Measurements from ENCODE around the gene HMHB1. TPM values are rescaled to one million over a fixed set of nuclear protein-coding genes. Genes with fewer than 3 reads are reported as not detected.

Gene HMHB1
- total RNA-seq, 1 experiment from 2014 or later: not detected

DNA sequence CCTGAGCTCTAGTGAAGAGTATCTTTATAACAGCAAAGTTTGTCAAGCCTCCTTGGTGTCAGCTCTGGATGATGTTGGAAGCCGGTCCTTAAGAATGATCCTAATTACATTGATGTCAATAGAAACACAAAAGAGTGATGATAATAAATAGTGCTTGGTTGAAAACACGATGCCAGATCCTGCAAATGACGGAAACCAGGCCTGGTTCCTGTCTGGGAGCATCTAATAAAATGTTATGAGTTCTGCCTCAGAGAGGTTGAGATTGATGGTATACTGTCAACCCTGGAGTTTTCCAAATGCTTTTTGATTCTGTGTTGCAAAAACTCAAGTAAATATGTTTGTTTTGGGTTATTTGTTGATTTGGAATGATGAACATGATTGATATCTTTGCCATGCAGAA lies 23.3 kb downstream of the HMHB1 start:
- no peaks in the 10 kb centered on the region for H3K9me2 ChIP-seq (replicated peaks; ENCODE audit: insufficient read depth, low read length)
- no peaks in the 10 kb centered on the region for H3K36me3 ChIP-seq (ENCODE audit: insufficient read depth, low read length)
- H2AFZ ChIP-seq (ENCODE audit: low read length): no peak overlapping the region
- no peaks in the 10 kb centered on the region for H3K27me3 ChIP-seq (ENCODE audit: low read length)
- H3K4me2 ChIP-seq (ENCODE audit: low read depth, low read length, poor library complexity, severe bottlenecking): no peak overlapping the region
- no peak overlapping the region for H3K9ac ChIP-seq (ENCODE audit: low read length)
- no peaks in the 10 kb centered on the region for H3K9me3 ChIP-seq (ENCODE audit: low read length)
- H3K4me1 ChIP-seq (ENCODE audit: low read length): peaks cover 3% of the 10 kb centered on the region; the same call in 1 of the 2 replicates
- no peaks in the 10 kb centered on the region for H3K79me2 ChIP-seq (ENCODE audit: low read length)
- DNase-seq: no peak
- no peaks in the 10 kb centered on the region for H4K20me1 ChIP-seq (ENCODE audit: insufficient read depth, low read depth, low read length)
- H3K4me3 ChIP-seq (ENCODE audit: low read length): no peak overlapping the region
- H3K27ac ChIP-seq (ENCODE audit: low read length): no peak overlapping the region

DNA sequence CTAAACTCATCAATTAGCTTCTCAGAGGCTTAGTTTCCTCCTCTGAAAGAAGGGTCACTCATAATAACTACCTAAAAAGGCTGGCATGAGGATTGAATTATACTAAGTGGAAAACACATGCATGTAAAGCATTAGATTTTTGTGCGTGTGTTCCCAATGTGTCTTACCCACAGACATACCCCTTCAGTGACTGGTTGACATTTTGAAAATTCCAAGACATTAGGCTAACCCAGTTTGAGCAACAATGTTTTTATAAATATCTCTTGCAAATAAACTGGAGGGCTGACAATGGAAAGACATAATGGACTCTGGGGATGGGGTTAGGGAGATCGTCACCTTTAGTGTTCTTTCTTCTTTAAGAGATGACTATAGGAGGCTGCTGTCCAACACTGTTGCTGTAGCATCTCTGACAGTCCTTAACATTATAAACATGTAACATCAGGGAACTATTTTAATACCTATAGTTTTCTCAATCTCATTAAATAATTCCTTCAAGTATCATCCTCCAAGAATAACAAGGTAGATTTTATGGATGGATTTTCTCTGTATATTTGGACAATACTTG lies 24.3 kb downstream of the HMHB1 start:
- no peaks in the 10 kb centered on the region for H3K79me2 ChIP-seq (ENCODE audit: low read length)
- H3K9ac ChIP-seq (ENCODE audit: low read length): no peak overlapping the region
- no peaks in the 10 kb centered on the region; the same call in 1 of the 2 replicates for H3K4me1 ChIP-seq (ENCODE audit: low read length)
- no peaks in the 10 kb centered on the region for H3K9me2 ChIP-seq (replicated peaks; ENCODE audit: insufficient read depth, low read length)
- no peaks in the 10 kb centered on the region for H4K20me1 ChIP-seq (ENCODE audit: insufficient read depth, low read depth, low read length)
- H3K27ac ChIP-seq (ENCODE audit: low read length): no peak overlapping the region
- no peaks in the 10 kb centered on the region for H3K27me3 ChIP-seq (ENCODE audit: low read length)
- no peak for DNase-seq
- no peaks in the 10 kb centered on the region for H3K9me3 ChIP-seq (ENCODE audit: low read length)
- no peaks in the 10 kb centered on the region for H3K36me3 ChIP-seq (ENCODE audit: insufficient read depth, low read length)
- no peak overlapping the region for H3K4me3 ChIP-seq (ENCODE audit: low read length)
- no peak overlapping the region for H2AFZ ChIP-seq (ENCODE audit: low read length)
- no peak overlapping the region for H3K4me2 ChIP-seq (ENCODE audit: low read depth, low read length, poor library complexity, severe bottlenecking)

DNA sequence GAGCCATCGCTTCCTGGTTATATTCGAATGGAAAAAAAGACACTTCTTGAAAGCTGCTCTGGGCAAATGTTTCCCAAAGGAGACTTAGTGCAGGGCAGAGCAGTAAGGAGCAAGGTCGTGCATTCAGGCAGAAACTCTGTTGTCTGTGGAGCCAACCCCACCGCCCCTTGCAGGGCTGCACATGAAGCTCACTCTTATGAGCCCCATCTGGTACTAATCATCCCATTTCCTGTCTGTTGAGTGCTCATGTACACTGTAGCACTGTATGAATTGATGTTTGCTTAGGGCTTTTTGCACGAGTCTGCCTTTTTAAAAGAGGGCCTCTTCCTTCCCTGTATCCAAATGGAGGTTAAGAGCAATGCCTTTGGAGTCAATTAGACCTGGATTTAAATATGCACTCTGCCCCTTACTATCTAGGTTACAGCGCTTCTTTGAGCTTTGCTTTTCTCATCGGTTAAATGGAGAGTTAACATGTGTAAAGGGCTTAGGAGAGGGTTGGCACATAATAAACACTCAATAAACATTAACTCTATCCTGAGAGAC lies 25.4 kb downstream of the HMHB1 start:
- no peak for DNase-seq
- H3K27ac ChIP-seq (ENCODE audit: low read length): no peak overlapping the region
- no peak overlapping the region for H2AFZ ChIP-seq (ENCODE audit: low read length)
- no peak overlapping the region for H3K4me2 ChIP-seq (ENCODE audit: low read depth, low read length, poor library complexity, severe bottlenecking)
- no peaks in the 10 kb centered on the region; the same call in 1 of the 2 replicates for H3K4me1 ChIP-seq (ENCODE audit: low read length)
- no peak overlapping the region for H3K9ac ChIP-seq (ENCODE audit: low read length)
- no peaks in the 10 kb centered on the region for H3K27me3 ChIP-seq (ENCODE audit: low read length)
- H3K36me3 ChIP-seq (ENCODE audit: insufficient read depth, low read length): no peaks in the 10 kb centered on the region
- H4K20me1 ChIP-seq (ENCODE audit: insufficient read depth, low read depth, low read length): no peaks in the 10 kb centered on the region
- H3K79me2 ChIP-seq (ENCODE audit: low read length): no peaks in the 10 kb centered on the region
- H3K9me2 ChIP-seq (replicated peaks; ENCODE audit: insufficient read depth, low read length): no peaks in the 10 kb centered on the region
- no peak overlapping the region for H3K4me3 ChIP-seq (ENCODE audit: low read length)
- H3K9me3 ChIP-seq (ENCODE audit: low read length): no peaks in the 10 kb centered on the region

DNA sequence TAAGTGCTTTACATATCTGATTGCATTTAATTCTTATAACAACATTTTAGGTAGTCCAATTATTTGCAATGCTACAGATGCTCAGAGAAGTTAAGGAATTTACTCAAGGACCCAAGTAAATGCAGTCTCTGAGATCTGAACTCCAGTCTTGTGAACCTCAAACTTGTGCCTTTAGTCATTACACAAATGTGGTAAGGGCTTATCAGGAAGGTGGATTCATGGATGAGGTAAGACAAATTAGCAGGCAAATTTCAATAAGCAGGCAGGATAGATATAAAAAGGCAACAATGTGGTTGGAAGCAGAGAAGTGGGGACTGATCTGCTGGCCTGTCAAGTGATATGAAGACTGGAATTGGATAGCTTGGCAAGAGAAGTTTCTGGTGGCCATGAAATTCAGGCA lies 29.5 kb downstream of the HMHB1 start:
- Histone ChIP-seq H3K4me2 (ENCODE audit: low read depth, low read length, poor library complexity, severe bottlenecking) (no peak overlapping the region), H4K20me1 (ENCODE audit: insufficient read depth, low read depth, low read length) (no peaks in the 10 kb centered on the region), H2AFZ (ENCODE audit: low read length) (no peak overlapping the region), H3K4me1 (ENCODE audit: low read length) (no peaks in the 10 kb centered on the region), H3K79me2 (ENCODE audit: low read length) (no peaks in the 10 kb centered on the region), H3K27ac (ENCODE audit: low read length) (no peak overlapping the region), H3K4me3 (ENCODE audit: low read length) (no peak overlapping the region), H3K27me3 (ENCODE audit: low read length) (no peaks in the 10 kb centered on the region), H3K9me3 (ENCODE audit: low read length) (no peaks in the 10 kb centered on the region), H3K36me3 (ENCODE audit: insufficient read depth, low read length) (no peaks in the 10 kb centered on the region), H3K9ac (ENCODE audit: low read length) (no peak overlapping the region), H3K9me2 (replicated peaks; ENCODE audit: insufficient read depth, low read length) (no peaks in the 10 kb centered on the region)
- no peak for DNase-seq

DNA sequence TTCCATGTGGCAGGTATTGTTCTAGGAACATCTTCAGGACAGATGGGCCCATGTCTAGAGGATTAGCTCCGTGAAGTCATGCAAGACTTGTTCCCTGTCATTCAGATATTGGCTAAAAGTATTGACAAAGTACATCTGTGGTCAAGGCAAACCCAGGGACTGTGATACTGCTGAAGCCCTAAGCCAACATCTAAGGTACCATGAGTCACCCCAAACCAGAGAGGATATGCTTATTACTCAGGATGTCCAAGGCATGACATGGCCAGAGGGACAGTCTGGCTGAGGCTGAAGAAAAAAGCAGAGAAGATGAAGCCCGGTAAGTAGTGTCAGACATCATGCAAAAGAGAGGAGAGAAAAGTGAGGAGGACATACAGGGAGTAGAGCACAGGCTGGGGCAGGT lies 31.0 kb downstream of the HMHB1 start:
- no peak overlapping the region for H3K4me3 ChIP-seq (ENCODE audit: low read length)
- H3K9me3 ChIP-seq (ENCODE audit: low read length): no peaks in the 10 kb centered on the region
- no peaks in the 10 kb centered on the region for H3K36me3 ChIP-seq (ENCODE audit: insufficient read depth, low read length)
- H3K79me2 ChIP-seq (ENCODE audit: low read length): no peaks in the 10 kb centered on the region
- H4K20me1 ChIP-seq (ENCODE audit: insufficient read depth, low read depth, low read length): no peaks in the 10 kb centered on the region
- no peak overlapping the region for H3K27ac ChIP-seq (ENCODE audit: low read length)
- no peak for DNase-seq
- H3K9ac ChIP-seq (ENCODE audit: low read length): no peak overlapping the region
- no peaks in the 10 kb centered on the region for H3K27me3 ChIP-seq (ENCODE audit: low read length)
- no peaks in the 10 kb centered on the region for H3K4me1 ChIP-seq (ENCODE audit: low read length)
- no peak overlapping the region for H3K4me2 ChIP-seq (ENCODE audit: low read depth, low read length, poor library complexity, severe bottlenecking)
- no peaks in the 10 kb centered on the region for H3K9me2 ChIP-seq (replicated peaks; ENCODE audit: insufficient read depth, low read length)
- H2AFZ ChIP-seq (ENCODE audit: low read length): no peak overlapping the region

DNA sequence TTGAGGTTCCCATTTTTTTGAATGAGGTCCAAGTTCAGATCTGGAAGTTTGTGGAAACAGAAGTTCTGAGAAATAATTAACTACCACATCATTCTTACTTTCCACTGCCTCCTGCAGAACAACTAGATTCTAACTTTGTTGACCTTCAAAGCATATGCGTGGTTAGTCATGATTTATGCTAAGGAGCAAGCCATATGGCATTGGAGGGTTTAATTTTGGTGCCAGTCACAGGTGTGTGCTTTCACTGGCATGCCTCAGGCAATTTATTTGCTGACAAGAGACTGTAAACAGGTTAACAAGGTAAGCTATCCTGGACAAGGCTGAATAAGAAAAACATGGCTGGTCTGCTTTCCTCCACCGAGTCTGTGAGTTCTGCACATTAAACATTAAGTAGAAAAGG lies 31.5 kb downstream of the HMHB1 start:
- no peaks in the 10 kb centered on the region for H3K79me2 ChIP-seq (ENCODE audit: low read length)
- H3K4me1 ChIP-seq (ENCODE audit: low read length): no peaks in the 10 kb centered on the region
- H4K20me1 ChIP-seq (ENCODE audit: insufficient read depth, low read depth, low read length): no peaks in the 10 kb centered on the region
- H3K9me3 ChIP-seq (ENCODE audit: low read length): no peaks in the 10 kb centered on the region
- H3K36me3 ChIP-seq (ENCODE audit: insufficient read depth, low read length): no peaks in the 10 kb centered on the region
- H3K9me2 ChIP-seq (replicated peaks; ENCODE audit: insufficient read depth, low read length): no peaks in the 10 kb centered on the region
- no peak overlapping the region for H3K4me3 ChIP-seq (ENCODE audit: low read length)
- no peak overlapping the region for H3K4me2 ChIP-seq (ENCODE audit: low read depth, low read length, poor library complexity, severe bottlenecking)
- no peaks in the 10 kb centered on the region for H3K27me3 ChIP-seq (ENCODE audit: low read length)
- DNase-seq: no peak
- no peak overlapping the region for H2AFZ ChIP-seq (ENCODE audit: low read length)
- no peak overlapping the region for H3K27ac ChIP-seq (ENCODE audit: low read length)
- no peak overlapping the region for H3K9ac ChIP-seq (ENCODE audit: low read length)

DNA sequence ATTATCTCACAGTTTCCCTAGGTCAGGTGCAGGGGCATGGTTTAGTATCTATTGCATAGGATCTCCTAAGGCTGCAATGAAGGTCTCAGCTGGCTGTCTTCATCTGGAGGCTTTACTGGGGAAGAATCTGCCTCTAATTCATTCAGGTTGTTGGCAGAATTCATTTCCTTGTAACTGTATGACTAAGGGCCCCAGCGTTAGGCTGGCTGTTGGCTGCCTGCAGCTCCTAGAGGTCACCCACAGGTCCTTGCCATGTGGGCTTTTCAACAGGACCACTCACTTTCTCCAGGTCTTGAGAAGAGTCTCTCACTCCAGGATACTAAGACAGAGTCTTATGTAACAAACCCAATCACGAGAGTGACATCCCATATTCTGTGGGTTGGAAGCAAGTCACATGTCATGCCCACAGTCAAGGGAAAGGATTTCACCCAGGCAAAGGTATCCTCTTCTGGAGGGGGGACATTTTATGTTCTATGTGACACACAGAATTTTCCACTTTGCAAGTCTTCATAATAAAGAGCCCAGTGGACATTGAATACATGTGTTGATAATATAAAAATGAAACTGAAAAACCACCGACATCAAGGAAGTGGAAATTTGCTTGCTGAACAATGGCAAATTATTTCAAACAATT lies 38.2 kb downstream of the HMHB1 start:
- Histone ChIP-seq H3K4me1 (ENCODE audit: low read length) (no peaks in the 10 kb centered on the region), H3K9me3 (ENCODE audit: low read length) (no peaks in the 10 kb centered on the region), H3K36me3 (ENCODE audit: insufficient read depth, low read length) (no peaks in the 10 kb centered on the region), H3K27me3 (ENCODE audit: low read length) (no peaks in the 10 kb centered on the region), H2AFZ (ENCODE audit: low read length) (no peak overlapping the region), H3K27ac (ENCODE audit: low read length) (no peak overlapping the region), H3K9me2 (replicated peaks; ENCODE audit: insufficient read depth, low read length) (no peaks in the 10 kb centered on the region), H3K4me3 (ENCODE audit: low read length) (no peak overlapping the region), H3K4me2 (ENCODE audit: low read depth, low read length, poor library complexity, severe bottlenecking) (peak overlapping the region; percentile 38), H3K79me2 (ENCODE audit: low read length) (no peaks in the 10 kb centered on the region), H4K20me1 (ENCODE audit: insufficient read depth, low read depth, low read length) (no peaks in the 10 kb centered on the region), H3K9ac (ENCODE audit: low read length) (no peak overlapping the region)
- DNase-seq: no peak

DNA sequence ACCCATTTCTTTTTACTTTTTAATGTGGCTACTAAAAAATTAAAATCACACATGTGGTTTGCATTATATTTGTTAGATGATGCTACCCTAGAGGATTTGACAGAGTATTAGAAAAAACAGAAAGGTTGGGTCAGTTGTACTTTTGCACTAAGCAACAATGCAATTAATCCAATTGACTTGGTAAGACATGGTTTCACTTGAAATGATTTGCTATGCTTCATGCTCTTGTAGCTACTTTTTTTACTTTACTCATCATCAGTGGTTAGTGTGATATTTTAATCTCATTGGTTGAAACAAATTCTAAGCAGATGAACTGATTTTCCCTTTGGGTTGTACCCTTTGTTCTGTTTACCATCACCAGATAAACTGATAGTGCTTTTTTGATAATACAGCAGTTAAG lies 39.4 kb downstream of the HMHB1 start:
- H3K4me3 ChIP-seq (ENCODE audit: low read length): no peak overlapping the region
- no peaks in the 10 kb centered on the region for H3K79me2 ChIP-seq (ENCODE audit: low read length)
- no peaks in the 10 kb centered on the region for H4K20me1 ChIP-seq (ENCODE audit: insufficient read depth, low read depth, low read length)
- H3K4me1 ChIP-seq (ENCODE audit: low read length): no peaks in the 10 kb centered on the region
- H3K9ac ChIP-seq (ENCODE audit: low read length): no peak overlapping the region
- H3K9me2 ChIP-seq (replicated peaks; ENCODE audit: insufficient read depth, low read length): no peaks in the 10 kb centered on the region
- no peaks in the 10 kb centered on the region for H3K36me3 ChIP-seq (ENCODE audit: insufficient read depth, low read length)
- DNase-seq: no peak
- no peak overlapping the region for H3K27ac ChIP-seq (ENCODE audit: low read length)
- H2AFZ ChIP-seq (ENCODE audit: low read length): no peak overlapping the region
- no peaks in the 10 kb centered on the region for H3K27me3 ChIP-seq (ENCODE audit: low read length)
- no peak overlapping the region for H3K4me2 ChIP-seq (ENCODE audit: low read depth, low read length, poor library complexity, severe bottlenecking)
- no peaks in the 10 kb centered on the region for H3K9me3 ChIP-seq (ENCODE audit: low read length)

All from Karpas-422 (cell line).